Measurements from ENCODE around the gene PLN. TPM values are rescaled to one million over a fixed set of nuclear protein-coding genes. Genes with fewer than 3 reads are reported as not detected.

The PLN gene
- total and polyA plus RNA-seq, 10 donors, result 0.43 to 3.9 (median 2.3) TPM

DNA sequence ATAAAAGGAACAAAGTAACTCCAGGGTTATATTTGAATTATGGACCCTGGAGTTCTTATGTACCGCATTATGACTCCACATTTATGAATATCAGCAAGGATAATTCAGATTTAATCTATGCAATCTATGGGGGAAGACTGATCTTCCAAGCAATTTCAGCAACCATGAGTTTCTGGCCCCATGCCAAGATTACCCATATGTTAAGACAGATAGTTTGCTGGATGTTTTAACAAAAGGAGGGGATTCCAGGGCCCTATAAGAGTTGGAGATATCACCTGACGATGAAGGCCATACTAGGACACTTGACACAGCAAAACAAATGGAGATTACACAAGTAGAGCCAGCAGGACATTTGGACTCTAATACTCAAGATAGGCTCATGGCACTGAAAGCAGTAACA lies 45.9 kb upstream of the PLN start:
- Histone ChIP-seq H3K4me1 (no peaks in the 10 kb centered on the region), H3K27ac (no peak overlapping the region), H3K4me3 (no peak overlapping the region), H3K9me3 (peaks cover 0 to 13% (median 0%) of the 10 kb centered on the region in 8 donors), H3K36me3 (peaks cover 0 to 48% (median 13%) of the 10 kb centered on the region in 6 donors), H3K27me3 (replicated peaks in 1 of 7) (no peaks in the 10 kb centered on the region)
- DNase-seq, result no peak
- TF ChIP-seq POLR2AphosphoS5 (IDR thresholded peaks at IDR 0.05) (no peak), POLR2A (IDR thresholded peaks at IDR 0.05) (no peak)
- TF ChIP-seq, protein P1, sequence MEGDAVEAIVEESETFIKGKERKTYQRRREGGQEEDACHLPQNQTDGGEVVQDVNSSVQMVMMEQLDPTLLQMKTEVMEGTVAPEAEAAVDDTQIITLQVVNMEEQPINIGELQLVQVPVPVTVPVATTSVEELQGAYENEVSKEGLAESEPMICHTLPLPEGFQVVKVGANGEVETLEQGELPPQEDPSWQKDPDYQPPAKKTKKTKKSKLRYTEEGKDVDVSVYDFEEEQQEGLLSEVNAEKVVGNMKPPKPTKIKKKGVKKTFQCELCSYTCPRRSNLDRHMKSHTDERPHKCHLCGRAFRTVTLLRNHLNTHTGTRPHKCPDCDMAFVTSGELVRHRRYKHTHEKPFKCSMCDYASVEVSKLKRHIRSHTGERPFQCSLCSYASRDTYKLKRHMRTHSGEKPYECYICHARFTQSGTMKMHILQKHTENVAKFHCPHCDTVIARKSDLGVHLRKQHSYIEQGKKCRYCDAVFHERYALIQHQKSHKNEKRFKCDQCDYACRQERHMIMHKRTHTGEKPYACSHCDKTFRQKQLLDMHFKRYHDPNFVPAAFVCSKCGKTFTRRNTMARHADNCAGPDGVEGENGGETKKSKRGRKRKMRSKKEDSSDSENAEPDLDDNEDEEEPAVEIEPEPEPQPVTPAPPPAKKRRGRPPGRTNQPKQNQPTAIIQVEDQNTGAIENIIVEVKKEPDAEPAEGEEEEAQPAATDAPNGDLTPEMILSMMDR (IDR thresholded peaks at IDR 0.05 in 8 of 11, conservative IDR thresholded peaks at IDR 0.05 in 3 of 11), result no peak
- WGBS, 5 donors, result 47 to 96% (median 67%) methylated on average over 2 of the region's 2 CpGs
- intact Hi-C loops (cut with DNase I; ENCODE audit: low total_unique reads), result no loop called here

DNA sequence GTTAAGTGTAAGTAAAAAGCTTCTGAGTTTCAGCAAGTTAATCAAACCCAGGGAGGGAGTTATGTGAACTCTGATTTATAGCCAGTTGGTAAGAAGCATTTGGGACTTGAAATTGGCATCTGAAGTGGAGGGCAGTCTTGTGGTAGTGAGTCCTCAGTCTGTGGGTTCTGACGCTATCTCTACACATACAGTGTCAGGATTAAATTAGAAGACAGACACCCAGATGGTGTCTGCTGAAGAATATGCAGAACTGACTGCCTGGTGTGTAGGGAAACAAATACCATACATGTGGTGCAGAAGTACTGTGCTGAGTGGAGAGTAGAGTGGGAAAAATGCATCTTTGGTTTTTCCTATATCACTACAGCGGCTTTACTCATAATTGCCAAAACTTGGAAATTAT lies 43.5 kb upstream of the PLN start:
- Histone ChIP-seq H3K36me3 (peaks cover 0 to 47% (median 13%) of the 10 kb centered on the region in 6 donors), H3K4me1 (no peaks in the 10 kb centered on the region), H3K27me3 (replicated peaks in 1 of 7) (no peaks in the 10 kb centered on the region), H3K27ac (no peak overlapping the region), H3K4me3 (no peak overlapping the region), H3K9me3 (peaks cover 0 to 13% (median 0%) of the 10 kb centered on the region in 8 donors)
- WGBS, 5 donors, result 78 to 100% (median 92%) methylated on average over 2 of the region's 2 CpGs
- DNase-seq, result no peak
- intact Hi-C loops (cut with DNase I; ENCODE audit: low total_unique reads), result no loop called here
- TF ChIP-seq POLR2A (IDR thresholded peaks at IDR 0.05), result no peak
- TF ChIP-seq, protein P1 (IDR thresholded peaks at IDR 0.05 in 8 of 11, conservative IDR thresholded peaks at IDR 0.05 in 3 of 11), result no peak
- no peak for TF ChIP-seq POLR2AphosphoS5 (IDR thresholded peaks at IDR 0.05)

DNA sequence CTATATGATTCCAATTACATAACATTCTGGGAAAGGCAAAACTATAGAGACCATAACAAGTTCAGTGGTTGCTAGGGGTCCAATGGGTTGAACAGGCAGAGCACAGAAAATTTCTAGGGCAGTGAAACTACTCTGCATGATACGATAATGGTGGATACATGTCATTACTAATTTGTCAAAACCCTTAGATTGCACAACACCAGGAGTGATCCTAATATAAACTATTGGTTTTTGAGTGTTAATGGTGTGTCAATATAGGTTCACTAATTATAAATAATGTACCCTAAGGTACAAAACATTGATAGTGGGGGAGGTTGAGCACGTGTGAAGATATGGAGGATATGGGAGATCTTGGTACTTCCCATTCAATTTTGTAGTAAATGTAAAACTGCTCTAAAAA lies 42.4 kb upstream of the PLN start:
- Histone ChIP-seq H3K4me3 (no peak overlapping the region), H3K9me3 (peaks cover 0 to 7% (median 0%) of the 10 kb centered on the region in 8 donors), H3K4me1 (no peaks in the 10 kb centered on the region), H3K36me3 (peaks cover 0 to 42% (median 13%) of the 10 kb centered on the region in 6 donors), H3K27ac (no peak overlapping the region), H3K27me3 (replicated peaks in 1 of 7) (no peaks in the 10 kb centered on the region)
- TF ChIP-seq POLR2AphosphoS5 (IDR thresholded peaks at IDR 0.05) (no peak), POLR2A (IDR thresholded peaks at IDR 0.05) (no peak)
- TF ChIP-seq, protein P1 (IDR thresholded peaks at IDR 0.05 in 8 of 11, conservative IDR thresholded peaks at IDR 0.05 in 3 of 11), result no peak
- no peak for DNase-seq
- intact Hi-C loops (cut with DNase I; ENCODE audit: low total_unique reads), result no loop called here
- 92 to 99% (median 96%) methylated on average over 2 of the region's 2 CpGs for WGBS, 5 donors

- 89 to 93% (median 92%) methylated on average over 5 of the region's 5 CpGs for WGBS, 5 donors
- Histone ChIP-seq H3K27me3 (replicated peaks in 1 of 7) (no peaks in the 10 kb centered on the region), H3K27ac (no peak overlapping the region), H3K9me3 (peaks cover 0 to 7% (median 0%) of the 10 kb centered on the region in 8 donors), H3K36me3 (peaks cover 0 to 42% (median 12%) of the 10 kb centered on the region in 6 donors), H3K4me3 (no peak overlapping the region), H3K4me1 (no peaks in the 10 kb centered on the region)
- no peak for DNase-seq
- TF ChIP-seq POLR2A (IDR thresholded peaks at IDR 0.05) (no peak), POLR2AphosphoS5 (IDR thresholded peaks at IDR 0.05) (no peak)
- TF ChIP-seq, protein P1 (IDR thresholded peaks at IDR 0.05 in 8 of 11, conservative IDR thresholded peaks at IDR 0.05 in 3 of 11), result no peak
- intact Hi-C loops (cut with DNase I; ENCODE audit: low total_unique reads), result no loop called here
Observed at GRCh38 chr6:118506071-118506638, 41.9 kb upstream of the PLN start.
